T-helper 2 cell treated with Interferon-gamma antibody and Interleukin-4, amounts not matched to agents 5 μg/mL and 100 μg/mL, for 36 hours (primary cell): ENCODE results near the gene EHMT1.
"Not testable (repeated sequence)": the region's sequence is repeated elsewhere in the genome, so short reads cannot be mapped to it uniquely, and the experiment has no call there.

Source experiments
- DNase-seq: peaks from one replicate; pipeline ENCODE4 v3.0.0; 2021; ENCODE audit warnings: low spot score
- H3K27ac Mint-ChIP-seq: one replicate; pipeline ENCODE4 v1.8.0; 2021; ENCODE audit warnings: mild to moderate bottlenecking, mixed read lengths
- H3K27me3 Mint-ChIP-seq: one replicate; pipeline ENCODE4 v1.8.0; 2021; ENCODE audit warnings: low read depth, mixed read lengths
- H3K36me3 Mint-ChIP-seq: one replicate; pipeline ENCODE4 v1.8.0; 2021; ENCODE audit warnings: low read depth, mixed read lengths
- H3K4me1 Mint-ChIP-seq: one replicate; pipeline ENCODE4 v1.8.0; 2021; ENCODE audit warnings: low read depth, mixed read lengths
- H3K4me3 Mint-ChIP-seq: one replicate; pipeline ENCODE4 v1.8.0; 2022; ENCODE audit warnings: mild to moderate bottlenecking, moderate library complexity, mixed read lengths
- H3K9me3 Mint-ChIP-seq: one replicate; pipeline ENCODE4 v1.8.0; 2021; ENCODE audit warnings: mixed read lengths

The EHMT1 gene

DNA sequence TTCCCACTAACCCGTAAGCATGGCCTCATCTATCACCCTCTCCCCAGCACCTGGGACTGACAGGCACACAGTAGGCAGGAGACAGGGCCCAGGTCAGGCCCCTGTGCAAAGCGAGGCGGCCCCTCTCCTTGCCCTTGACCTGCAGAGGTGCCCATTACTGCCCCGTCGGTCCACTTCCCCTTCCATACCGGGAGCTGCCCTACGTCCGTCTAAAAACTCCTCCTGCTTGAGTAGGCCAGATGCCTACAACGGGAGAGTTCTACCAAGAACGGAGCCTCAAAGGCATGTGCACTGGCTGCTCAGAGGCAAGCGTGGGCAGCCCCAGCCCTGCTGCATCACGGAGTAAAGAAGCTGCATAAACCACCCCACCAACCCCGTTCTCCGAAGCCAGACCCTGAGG lies 35.5 kb upstream of the EHMT1 start:
- no peak overlapping the region for H3K27ac Mint-ChIP-seq
- no peak overlapping the region for H3K4me3 Mint-ChIP-seq
- H3K36me3 Mint-ChIP-seq, result peaks cover 26% of the 10 kb centered on the region

DNA sequence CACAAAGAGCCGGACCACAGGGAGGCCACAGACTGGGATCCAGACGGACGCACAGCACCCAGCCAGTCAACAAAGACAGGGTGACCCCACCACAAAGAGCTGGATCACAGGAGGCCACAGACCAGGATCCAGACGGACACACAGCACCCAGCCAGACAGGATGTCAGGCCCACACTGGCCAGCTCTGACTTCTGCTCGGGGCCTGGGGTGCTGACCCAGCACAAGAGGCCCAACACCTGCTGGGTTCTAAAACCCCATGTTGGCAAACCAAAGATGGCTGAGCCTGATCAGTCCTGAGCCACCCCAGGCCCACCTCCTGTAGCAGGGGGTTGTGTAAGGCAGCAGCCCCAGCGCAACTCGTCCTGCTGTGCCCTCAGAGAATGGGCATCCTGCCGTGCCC lies 34.8 kb upstream of the EHMT1 start:
- Mint-ChIP-seq H3K4me3 (no peak overlapping the region), H3K27me3 (no peaks in the 10 kb centered on the region), H3K4me1 (peaks cover 11% of the 10 kb centered on the region), H3K27ac (no peak overlapping the region), H3K9me3 (no peaks in the 10 kb centered on the region), H3K36me3 (peaks cover 26% of the 10 kb centered on the region)
- no peak for DNase-seq

More for the DNA sequence above, 35.5 kb upstream of the EHMT1 start:
- H3K27me3 Mint-ChIP-seq, result no peaks in the 10 kb centered on the region
- no peak for DNase-seq
- no peaks in the 10 kb centered on the region for H3K9me3 Mint-ChIP-seq
- peaks cover 5% of the 10 kb centered on the region for H3K4me1 Mint-ChIP-seq

DNA sequence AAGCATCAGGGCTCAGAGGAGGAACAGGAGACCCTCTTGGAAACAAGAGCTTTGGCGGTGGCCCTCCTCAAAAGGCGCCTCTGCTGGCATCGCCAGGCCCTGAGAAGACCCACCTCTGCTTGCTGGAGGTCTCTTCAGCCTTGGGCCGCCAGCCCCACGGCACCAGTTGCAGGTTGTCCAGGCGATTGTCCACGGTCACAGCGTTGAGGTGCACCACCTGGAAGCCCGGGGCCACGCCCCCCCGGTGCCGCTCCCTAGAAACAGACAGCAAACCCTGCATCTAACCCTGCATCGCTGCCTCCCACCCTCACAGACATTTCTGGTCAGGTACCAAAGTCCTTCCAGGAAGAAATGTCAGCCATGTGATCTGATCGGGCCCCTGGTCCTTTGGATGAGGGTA lies 32.0 kb upstream of the EHMT1 start:
- peaks cover 18% of the 10 kb centered on the region for H3K4me1 Mint-ChIP-seq
- H3K4me3 Mint-ChIP-seq, result no peak overlapping the region
- no peak for DNase-seq
- H3K27me3 Mint-ChIP-seq, result no peaks in the 10 kb centered on the region
- H3K27ac Mint-ChIP-seq, result no peak overlapping the region
- no peaks in the 10 kb centered on the region for H3K9me3 Mint-ChIP-seq
- H3K36me3 Mint-ChIP-seq, result peaks cover 23% of the 10 kb centered on the region

DNA sequence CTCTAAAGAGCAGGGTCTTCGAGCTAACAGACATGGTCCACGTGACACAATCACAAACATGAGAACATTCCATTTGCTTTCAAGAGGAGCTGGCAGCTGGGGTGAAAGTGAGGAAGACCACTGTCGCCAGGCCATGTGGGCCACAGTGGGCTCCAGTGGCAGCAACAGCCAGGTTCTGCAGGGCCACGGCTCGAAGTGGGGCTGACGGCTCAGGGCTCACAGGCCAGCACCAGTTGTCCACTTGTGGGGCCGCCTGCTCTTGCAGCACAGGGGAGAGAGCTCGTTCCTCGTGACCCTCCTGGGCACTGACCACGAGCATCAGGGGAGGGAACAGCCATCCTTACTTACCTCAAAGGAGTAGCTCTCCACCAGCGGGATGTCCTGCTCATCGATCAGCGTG lies 30.5 kb upstream of the EHMT1 start:
- H3K4me1 Mint-ChIP-seq, result peaks cover 18% of the 10 kb centered on the region
- H3K27ac Mint-ChIP-seq, result no peak overlapping the region
- no peak for DNase-seq
- H3K36me3 Mint-ChIP-seq, result peaks cover 19% of the 10 kb centered on the region
- peak overlapping the region; percentile 66 for H3K4me3 Mint-ChIP-seq
- H3K27me3 Mint-ChIP-seq, result no peaks in the 10 kb centered on the region
- H3K9me3 Mint-ChIP-seq, result no peaks in the 10 kb centered on the region

DNA sequence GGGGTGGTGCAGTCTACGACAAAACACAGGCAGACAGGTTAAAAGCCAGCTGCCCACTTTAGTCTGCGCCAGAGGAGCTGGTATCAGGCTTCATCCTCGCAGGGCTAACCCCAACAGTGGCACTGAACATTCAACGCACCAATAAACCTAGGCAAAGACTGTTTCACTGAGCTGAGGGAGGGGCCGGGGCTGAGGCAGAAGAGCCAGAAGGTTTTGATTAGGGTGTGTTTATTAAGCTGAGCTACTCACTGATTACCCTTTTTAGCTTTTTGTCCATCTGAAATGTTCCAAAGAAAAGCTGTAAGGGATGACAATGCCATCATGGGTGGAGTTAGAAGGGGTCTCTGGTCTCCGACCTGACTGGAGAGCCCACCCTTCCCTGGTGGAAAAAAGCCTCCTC lies 29.9 kb upstream of the EHMT1 start:
- DNase-seq, result no peak
- no peaks in the 10 kb centered on the region for H3K9me3 Mint-ChIP-seq
- peak overlapping the region; percentile 42 for H3K4me3 Mint-ChIP-seq
- H3K36me3 Mint-ChIP-seq, result peaks cover 19% of the 10 kb centered on the region
- H3K4me1 Mint-ChIP-seq, result peaks cover 18% of the 10 kb centered on the region
- no peaks in the 10 kb centered on the region for H3K27me3 Mint-ChIP-seq
- no peak overlapping the region for H3K27ac Mint-ChIP-seq

DNA sequence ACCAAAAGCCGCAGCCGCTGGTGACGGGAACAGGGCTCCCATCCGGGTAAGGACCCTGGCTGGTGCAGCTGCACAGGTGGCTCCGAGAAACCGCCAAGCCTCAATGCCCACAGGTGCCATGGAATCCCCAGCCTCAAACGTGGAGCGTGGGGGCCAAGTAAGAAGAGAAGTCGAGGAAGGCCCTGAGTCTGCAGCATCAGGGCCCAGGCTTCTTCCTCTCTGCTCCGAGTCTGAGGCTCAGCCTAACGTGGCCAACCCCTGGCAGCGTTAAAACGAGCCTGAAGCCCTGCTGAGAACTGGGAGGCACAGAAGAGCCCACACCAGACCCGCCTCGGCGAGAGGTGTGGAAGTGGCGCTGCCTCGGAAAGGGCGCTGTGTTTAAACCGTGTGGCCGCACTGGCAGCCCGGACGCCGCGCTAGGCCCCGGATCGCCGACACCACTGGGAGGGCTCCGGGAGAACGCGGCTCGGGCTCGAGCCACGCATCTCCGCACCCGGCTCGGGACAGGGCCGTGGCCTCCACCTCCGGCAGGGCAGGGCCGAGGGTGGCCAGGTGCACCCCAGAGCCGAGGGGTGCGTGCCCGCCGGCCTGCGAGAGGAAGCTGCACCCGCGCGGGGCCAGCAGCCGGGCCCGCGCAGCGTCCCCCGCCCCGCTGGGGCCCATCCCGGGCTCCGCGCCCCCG lies 29.2 kb upstream of the EHMT1 start:
- no peaks in the 10 kb centered on the region for H3K9me3 Mint-ChIP-seq
- H3K4me1 Mint-ChIP-seq, result peaks cover 18% of the 10 kb centered on the region
- no peak for DNase-seq
- H3K36me3 Mint-ChIP-seq, result peaks cover 19% of the 10 kb centered on the region
- no peaks in the 10 kb centered on the region for H3K27me3 Mint-ChIP-seq
- H3K4me3 Mint-ChIP-seq, result peak overlapping the region; percentile 87
- H3K27ac Mint-ChIP-seq, result peak overlapping the region; percentile 62

DNA sequence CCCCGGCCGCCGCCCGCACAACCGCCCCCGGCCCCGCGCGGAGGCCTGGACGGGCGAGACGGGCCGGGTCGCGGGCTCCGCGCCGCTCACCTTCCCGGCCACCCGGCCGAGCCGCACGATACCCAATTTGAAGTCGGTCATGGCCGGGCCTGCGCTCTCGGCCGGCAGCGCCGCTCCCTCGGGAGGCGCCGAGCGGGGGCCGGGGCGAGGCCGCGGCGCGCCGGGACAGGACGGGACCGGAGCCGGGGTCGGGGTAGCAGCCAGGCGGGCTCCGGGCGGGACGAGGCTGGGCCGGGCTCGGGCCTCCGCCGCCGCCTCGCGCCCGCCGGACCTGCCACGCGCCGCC lies 28.7 kb upstream of the EHMT1 start:
- no peaks in the 10 kb centered on the region for H3K27me3 Mint-ChIP-seq
- no peaks in the 10 kb centered on the region for H3K9me3 Mint-ChIP-seq
- peaks cover 19% of the 10 kb centered on the region for H3K36me3 Mint-ChIP-seq
- H3K4me1 Mint-ChIP-seq, result peaks cover 18% of the 10 kb centered on the region
- H3K4me3 Mint-ChIP-seq, result no peak overlapping the region
- H3K27ac Mint-ChIP-seq, result no peak overlapping the region
- no peak for DNase-seq

DNA sequence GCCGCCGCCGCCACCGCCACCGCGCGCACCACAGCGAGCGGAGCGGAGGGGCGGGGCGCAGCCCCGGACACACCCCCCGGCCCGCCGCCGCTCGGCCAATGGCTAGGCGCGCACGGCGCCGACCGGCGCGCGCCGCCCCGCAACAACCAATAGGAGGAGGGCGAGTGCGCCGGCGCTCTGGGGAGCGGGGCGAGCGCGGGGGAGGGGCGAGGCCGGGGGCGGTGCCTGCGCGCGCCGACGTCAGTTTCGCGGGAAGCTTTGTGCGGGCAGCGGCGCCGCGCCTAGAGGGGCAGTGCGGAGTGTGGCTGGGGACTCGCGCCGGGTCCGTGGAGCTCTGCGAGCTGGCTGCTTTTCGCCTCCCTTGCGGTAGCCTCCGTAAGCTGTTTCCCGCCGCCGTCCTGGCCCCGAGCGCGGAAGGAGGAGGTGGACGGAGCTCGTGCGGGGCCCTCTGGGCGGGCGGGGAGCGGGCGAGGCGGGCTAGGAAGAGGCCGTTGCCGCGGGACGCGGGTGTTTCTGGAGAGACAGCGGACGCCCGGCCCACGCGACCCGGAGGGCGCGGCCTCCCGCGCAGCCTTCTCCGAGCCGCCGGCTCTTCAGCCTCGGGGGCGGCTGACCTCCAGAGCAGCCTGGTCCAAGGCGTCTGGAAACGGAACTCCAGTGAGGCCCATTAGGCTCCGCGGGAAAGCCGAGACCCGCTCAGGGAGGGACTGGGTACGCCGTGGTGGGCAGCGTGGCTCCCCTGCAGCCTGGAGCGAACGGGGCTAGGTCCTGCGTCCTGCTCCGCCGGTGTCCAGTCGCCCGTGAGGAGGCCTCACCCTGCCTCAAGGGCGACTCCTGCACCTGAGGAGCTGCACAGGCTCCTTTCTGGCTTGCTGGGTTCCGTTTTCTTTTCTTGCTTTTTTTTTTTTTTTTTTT lies 28.1 kb upstream of the EHMT1 start, which contains the start of gene ZMYND19:
TSS of gene ZMYND19 (minus strand) at position 44 of the 915 bp plus-strand sequence. CDS start 249 bp downstream, outside the sequence.
- Mint-ChIP-seq H3K27ac (peak within 1 kb of the TSS; percentile 97), H3K9me3 (no peaks in the 10 kb centered on the region), H3K27me3 (no peaks in the 10 kb centered on the region), H3K36me3 (peaks cover 19% of the 10 kb centered on the region), H3K4me1 (peaks cover 18% of the 10 kb centered on the region), H3K4me3 (peak within 1 kb of the TSS; percentile 96)
- DNase-seq, result peak; percentile 90

DNA sequence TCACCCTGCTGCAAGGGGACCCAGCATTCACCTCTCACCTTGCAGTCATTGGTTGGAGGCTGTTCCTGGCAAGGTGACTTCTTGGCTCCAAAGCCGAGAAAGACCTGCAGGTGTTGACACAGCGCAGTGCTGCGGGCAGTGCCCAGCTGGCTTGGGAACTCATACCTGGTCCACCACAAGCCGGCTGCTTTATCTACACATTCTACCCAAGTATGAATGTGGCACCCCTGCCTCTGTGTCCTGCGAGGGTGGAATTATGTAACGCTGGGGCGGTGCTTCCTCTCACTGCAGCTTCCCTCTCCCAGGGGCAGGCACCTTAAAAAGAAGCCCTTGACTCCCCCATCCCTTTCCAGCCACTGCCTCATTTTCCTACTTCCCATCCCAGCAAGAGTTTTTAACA lies 26.0 kb upstream of the EHMT1 start:
- Mint-ChIP-seq H3K4me1 (peaks cover 17% of the 10 kb centered on the region), H3K36me3 (peaks cover 8% of the 10 kb centered on the region), H3K4me3 (no peak overlapping the region), H3K27ac (no peak overlapping the region), H3K27me3 (no peaks in the 10 kb centered on the region), H3K9me3 (no peaks in the 10 kb centered on the region)
- DNase-seq, result no peak

DNA sequence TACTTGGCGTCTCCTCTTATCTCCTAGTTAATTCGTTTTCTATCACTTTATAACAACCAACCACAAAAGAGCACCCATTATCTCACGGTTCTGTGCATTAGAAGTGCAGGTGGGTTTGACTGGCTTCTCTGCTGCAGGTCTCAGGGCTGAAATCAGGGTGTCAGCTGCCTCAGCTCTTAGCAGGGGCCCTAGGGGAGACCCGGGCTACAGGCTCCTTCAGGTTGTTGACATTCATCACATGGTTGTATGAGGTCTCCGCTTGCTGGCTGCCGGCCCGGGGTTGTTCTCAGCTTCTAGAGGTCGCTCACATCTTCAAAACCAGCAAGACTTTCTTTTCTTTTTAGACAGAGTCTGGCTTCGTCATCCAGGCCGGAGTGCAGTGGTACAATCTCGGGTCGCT lies 25.6 kb upstream of the EHMT1 start:
- H3K4me3 Mint-ChIP-seq, result no peak overlapping the region
- H3K27me3 Mint-ChIP-seq, result no peaks in the 10 kb centered on the region
- no peak for DNase-seq
- H3K9me3 Mint-ChIP-seq, result no peaks in the 10 kb centered on the region
- peaks cover 4% of the 10 kb centered on the region for H3K36me3 Mint-ChIP-seq
- peaks cover 15% of the 10 kb centered on the region for H3K4me1 Mint-ChIP-seq
- no peak overlapping the region for H3K27ac Mint-ChIP-seq

DNA sequence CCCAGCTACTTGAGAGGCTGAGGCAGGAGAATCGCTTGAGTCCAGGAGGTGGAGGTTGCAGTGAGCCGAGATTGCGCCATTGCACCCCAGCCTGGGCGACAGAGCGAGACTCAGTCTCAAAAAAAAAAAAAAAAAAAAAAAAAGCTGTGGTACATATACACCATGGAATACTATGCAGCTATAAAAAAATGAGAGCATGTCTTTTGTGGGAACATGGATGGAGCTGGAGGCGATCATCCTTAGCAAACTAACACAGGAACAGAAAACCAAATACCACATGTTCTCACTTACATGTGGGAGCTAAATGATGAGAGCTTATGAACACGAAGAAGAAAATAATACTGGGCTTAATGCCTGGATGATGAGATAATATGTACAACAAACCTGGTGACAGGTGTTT lies 22.2 kb upstream of the EHMT1 start:
- not testable (repeated sequence) for H3K27ac Mint-ChIP-seq, H3K4me1 Mint-ChIP-seq, H3K27me3 Mint-ChIP-seq, DNase-seq, H3K36me3 Mint-ChIP-seq, H3K4me3 Mint-ChIP-seq, H3K9me3 Mint-ChIP-seq

DNA sequence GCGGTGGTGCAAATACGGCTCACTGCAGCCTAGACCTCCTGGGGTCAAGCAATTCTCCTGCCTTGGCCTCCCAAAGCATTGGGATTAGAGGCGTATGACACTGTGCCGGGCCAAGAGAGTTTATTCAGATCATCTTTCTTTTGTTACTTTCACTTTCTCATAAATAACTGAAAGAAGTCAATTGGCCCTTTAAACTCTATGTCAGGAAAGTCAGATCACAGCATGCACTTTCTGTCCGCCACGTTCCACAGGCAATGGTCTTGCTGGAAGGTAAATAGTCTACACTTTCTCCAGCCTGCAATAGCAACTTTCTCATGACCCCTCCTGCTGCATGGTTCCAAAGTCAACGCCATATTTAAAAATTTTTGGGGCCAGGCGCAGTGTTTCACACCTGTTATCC lies 19.9 kb upstream of the EHMT1 start:
- Mint-ChIP-seq H3K27ac (no peak overlapping the region), H3K36me3 (no peaks in the 10 kb centered on the region)

DNA sequence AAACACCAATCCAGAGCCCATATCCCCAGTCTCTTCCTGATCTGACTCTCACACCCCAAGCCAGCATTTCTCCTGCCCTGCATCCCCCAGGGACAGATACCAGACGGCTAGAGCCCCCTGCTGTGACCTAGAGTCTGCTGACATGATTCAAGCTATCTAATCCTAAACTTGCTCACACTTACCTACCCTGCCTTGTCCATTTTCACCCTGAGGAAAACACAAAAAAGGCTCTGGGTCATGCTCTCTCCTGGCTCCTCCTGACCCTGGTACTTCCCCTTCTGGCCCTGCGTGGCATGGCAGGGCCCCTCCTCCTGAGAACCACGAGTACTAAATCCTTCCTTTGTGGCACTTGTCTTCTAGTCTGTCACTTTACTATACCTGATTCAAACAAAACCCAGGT lies 16.1 kb upstream of the EHMT1 start:
- Mint-ChIP-seq H3K4me1 (peaks cover 23% of the 10 kb centered on the region), H3K27ac (no peak overlapping the region), H3K36me3 (peaks cover 5% of the 10 kb centered on the region), H3K4me3 (no peak overlapping the region), H3K27me3 (no peaks in the 10 kb centered on the region), H3K9me3 (no peaks in the 10 kb centered on the region)
- no peak for DNase-seq

More for the DNA sequence above, 19.9 kb upstream of the EHMT1 start:
- Mint-ChIP-seq H3K27me3 (no peaks in the 10 kb centered on the region), H3K4me1 (peaks cover 14% of the 10 kb centered on the region), H3K4me3 (no peak overlapping the region), H3K9me3 (no peaks in the 10 kb centered on the region)
- no peak for DNase-seq

DNA sequence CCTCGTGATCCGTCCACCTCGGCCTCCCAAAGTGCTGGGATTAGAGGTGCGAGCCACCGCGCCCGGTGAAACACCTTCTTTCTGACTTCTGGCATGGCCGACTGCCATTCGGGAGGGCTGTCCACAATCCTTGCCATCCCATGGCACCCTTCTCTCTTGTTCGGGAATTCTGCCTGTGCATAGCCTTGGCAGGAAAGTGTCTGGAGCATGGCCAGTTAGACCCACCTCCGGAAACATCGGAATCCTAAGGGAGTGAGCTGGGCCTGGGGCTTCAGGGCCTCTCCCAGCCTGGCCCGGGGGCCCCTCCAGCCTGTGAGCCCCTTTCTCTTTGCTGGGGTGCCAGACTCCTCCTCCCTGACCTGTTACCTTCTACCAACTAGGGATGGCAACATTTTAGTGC lies 14.9 kb upstream of the EHMT1 start:
- peak overlapping the region; percentile 38 for H3K4me3 Mint-ChIP-seq

More for the DNA sequence above, 14.9 kb upstream of the EHMT1 start:
- Mint-ChIP-seq H3K9me3 (no peaks in the 10 kb centered on the region), H3K4me1 (peaks cover 18% of the 10 kb centered on the region), H3K27ac (no peak overlapping the region), H3K36me3 (peaks cover 9% of the 10 kb centered on the region), H3K27me3 (no peaks in the 10 kb centered on the region)
- no peak for DNase-seq
